Posterior vena cava (tissue), 2 donors: ENCODE measurements around the gene ZRANB3. TPM values are rescaled to one million over a fixed set of nuclear protein-coding genes. Genes with fewer than 3 reads are reported as not detected.
"Not testable (repeated sequence)": the region's sequence is repeated elsewhere in the genome, so short reads cannot be mapped to it uniquely, and the experiment has no call there.

ENCODE experiments used
- DNase-seq: peaks from one replicate; pipeline ENCODE4 v3.0.0-alpha.2; 2020; ENCODE audit warnings: low spot score
- intact Hi-C, 2 donors: fragments of 100-400 bp; cut with DNase I; formaldehyde crosslinking; loops; one replicate each; pipeline versions ENCODE4 v1.14.1 to v1.14.2; 2022 to 2023
- total RNA-seq, 2 donors: library from RNA; stranded (reverse); fragmentation: NEBNext Ultra II Directional; extraction: Animal tissue kit (Norgen Biotek cat#: 25700); gene quantifications; one replicate each; pipeline ENCODE4 v1.2.1, GENCODE V29; 2021
- donor health status: DM: yes; HTN: yes; CAD: no.
- donor health status: DM: yes; HTN: yes; CAD: no.

ZRANB3 gene
- total RNA-seq, 2 donors from 2014 or later, result 5.7 to 6.0 TPM

DNA sequence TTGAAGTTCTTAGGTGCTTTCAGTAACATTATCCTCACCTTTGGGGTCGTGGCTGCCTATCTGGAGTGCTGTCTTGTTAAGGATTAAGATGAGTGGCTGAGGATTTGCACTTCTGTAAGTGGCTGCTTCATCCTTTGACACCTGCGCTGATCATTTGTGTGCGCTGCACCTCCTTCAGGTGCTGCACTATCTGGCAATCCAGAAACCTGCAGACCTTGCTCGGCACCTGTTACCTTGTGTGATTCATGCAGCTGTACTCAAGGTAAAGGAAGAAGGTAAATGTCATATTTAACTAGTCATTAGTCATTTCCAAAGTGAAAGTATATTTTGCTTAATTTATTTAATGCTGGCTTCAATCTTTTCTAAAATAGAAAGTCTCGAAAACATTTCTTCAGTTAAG lies 368.6 kb downstream of the ZRANB3 start:
- DNase-seq, result no peak
- intact Hi-C loops, result no loop called here

DNA sequence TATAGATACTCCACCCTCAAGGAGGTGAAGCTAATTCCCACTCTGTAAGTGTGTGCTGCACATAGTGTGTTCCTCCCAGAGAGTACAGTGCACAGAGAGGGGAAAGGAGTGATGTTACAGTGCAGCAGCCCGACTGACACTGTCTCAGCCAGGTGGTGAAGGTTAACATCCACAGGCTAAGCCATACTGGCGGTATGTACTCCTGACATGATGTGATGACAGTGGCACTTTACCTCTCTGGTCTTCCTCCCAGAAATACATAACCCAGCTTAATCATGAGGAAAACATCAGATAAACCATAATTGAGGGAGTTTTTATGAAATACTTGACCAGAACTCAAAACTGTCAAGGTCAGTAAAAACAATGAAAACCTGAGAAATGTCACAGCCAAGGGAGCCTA lies 371.8 kb downstream of the ZRANB3 start:
- intact Hi-C loops, result no loop called here
- DNase-seq, result no peak

DNA sequence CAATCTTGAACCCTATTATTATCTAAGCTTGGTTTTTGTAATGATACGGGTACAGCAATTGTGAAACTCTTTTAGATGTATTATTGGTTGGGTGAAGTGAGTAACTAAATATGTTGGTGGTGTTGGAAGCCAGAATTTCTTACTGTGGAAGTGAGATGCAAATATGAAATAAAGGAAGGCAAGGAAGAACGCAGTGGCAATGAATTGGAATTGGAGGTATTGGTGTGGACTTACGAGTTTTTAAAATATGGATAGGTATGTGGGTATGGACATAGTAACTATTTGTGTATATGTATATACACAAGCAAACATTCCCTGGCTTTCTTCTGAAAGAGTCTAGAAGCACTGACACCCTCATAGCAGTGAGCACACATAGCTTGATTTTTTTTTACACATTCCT lies 373.2 kb downstream of the ZRANB3 start:
- intact Hi-C loops, result no loop called here
- no peak for DNase-seq

DNA sequence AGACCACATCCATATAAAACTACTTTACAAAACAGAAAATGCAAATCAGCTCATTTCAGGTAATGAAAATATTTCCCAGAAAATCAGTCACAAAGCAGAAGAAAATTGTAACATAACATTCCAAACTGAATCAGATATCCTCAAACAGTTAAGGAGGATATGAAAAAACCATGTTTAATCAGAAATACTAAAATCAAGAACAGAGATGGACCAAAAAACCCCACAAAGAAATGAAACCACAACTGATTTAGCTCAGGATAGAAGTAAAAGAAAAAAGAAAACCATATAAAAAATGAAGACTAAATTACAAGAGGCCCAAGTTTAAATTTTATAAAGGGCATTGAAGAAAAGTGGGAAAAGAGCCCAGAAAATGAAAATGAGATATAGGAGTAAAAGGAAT lies 376.1 kb downstream of the ZRANB3 start:
- intact Hi-C loops, result no loop called here
- DNase-seq, result no peak

DNA sequence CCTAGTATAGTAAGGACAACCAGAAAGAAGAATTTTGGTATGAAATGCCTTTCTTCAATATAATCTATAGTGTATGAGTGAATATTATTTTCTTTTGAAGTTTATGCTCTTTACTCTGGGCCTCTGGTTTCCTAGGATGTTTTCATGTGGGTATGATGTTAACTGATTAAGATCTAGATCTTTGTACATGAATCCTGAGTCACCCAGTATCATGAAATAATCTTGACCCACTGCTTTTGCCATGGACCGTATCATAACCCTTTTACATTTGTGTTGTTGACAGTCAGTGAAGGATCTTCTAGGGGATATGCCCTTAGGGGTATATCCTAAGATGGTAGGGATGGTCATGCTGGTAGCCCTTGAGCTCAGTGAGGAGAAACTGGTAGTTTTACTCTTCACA lies 378.7 kb downstream of the ZRANB3 start:
- DNase-seq, result no peak
- intact Hi-C loops, result no loop called here

DNA sequence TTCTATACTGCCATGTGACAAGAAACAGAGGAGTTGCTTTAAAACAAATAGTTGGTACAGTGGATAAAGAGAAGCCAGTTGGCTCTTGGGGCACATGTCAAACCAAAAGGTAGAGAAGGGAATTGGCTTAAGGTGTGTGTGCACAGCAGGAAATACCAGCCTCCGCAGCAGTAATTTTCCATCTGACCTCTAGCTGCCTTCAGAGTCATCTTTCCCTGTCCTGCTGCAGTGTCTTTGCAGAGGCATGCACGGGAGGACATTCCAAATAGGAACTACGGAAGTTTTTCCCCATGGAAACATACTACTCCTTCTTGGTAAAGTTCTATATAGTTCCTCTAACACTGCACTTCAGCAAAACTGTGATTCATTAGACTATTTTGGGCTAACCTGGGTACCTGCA lies 379.4 kb downstream of the ZRANB3 start:
- DNase-seq, result no peak
- intact Hi-C loops, result no loop called here

DNA sequence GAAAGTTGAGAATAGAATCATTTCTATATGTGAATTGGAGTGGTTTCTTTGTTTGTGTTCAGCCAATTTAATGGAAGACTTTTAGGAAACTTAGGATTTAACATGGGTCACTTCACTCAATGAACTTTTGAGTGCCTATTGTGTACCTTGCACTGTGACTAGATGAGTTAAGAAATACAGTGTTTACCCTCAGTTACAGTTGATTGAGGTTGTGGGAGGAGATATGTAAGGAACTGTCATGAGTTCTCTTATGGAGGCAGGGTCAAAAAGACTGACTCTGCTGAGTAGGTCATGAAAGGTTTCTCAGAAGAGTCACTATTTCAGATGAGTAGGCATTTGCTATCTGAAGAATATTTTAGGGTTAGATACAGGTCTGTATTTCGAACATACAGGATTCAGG lies 380.3 kb downstream of the ZRANB3 start:
- no peak for DNase-seq
- intact Hi-C loops, result no loop called here

DNA sequence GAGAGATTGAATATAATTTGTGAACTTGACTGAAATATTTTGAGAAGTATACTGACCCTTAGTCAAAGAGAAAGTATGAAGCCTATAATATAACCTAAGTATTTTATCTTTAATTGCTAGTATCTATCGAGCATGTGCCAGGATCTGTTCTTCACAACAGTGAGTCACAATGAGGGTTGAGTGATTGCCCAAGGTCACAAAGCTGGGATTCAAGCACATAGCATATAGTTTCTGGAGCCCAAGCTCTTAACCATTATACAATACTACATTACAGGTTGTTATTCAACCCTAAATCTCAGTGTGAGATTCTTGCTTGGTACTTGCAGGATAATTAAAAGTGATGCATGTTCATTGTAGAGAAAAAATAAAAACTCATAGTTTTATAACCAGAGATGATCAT lies 381.8 kb downstream of the ZRANB3 start:
- no peak for DNase-seq
- intact Hi-C loops, result no loop called here

DNA sequence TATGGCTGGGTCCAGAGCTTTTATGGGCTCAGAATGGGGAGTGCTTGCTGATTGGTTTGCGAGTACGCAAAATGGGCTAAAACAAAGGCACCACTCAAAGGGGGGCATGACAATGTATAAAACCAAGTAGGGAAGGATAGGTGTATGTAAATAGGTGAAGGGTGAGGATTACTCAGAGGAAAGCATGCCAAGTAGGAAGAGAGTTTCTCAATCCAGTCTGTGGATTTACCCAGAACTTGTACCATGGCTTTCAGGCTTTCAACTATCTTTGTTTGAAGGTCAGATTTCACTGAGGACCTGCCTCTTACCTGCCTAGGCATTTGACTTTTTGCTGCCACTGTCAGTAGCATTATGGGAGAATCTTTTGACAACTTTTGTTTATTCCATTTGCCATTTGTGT lies 386.7 kb downstream of the ZRANB3 start:
- intact Hi-C loops, result no loop called here
- no peak for DNase-seq

DNA sequence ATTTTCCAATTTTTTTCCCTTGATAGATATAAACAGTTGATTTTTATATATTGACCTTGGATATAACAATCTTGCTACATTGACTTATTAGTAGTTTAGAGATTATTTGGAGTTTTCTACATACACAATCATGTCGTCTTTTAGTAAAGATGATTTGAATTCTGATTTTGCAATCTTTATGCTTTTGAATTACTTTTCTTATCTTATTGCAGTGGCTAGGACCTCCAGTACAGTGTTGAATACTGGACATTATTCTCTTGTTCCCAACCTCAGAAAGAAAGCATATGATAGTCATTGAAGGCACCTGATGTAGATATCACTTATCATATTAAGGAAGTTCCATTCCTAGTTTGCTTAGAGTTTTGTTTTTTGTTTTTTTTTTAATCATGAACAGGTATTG lies 388.7 kb downstream of the ZRANB3 start:
- intact Hi-C loops, result no loop called here
- DNase-seq, result no peak

DNA sequence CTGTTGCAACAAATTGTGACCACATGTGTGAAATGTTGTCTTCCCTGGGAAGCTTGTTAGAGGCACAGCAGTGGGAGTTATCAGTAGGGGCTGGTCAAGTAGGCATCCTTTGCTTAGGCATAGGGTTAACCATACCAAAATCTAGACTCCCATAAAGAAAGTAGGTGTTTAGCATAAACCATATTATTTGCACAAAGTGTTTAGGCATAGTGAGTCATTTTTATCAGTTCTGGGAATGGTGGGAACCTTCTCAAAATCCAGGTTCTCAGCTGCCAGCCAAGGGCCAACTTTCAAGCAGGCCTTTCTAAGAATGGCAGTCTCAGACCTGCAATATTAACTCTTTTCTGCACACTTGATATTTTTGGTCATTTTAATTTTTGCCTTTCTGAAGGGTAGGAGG lies 390.4 kb downstream of the ZRANB3 start:
- intact Hi-C loops, result no loop called here
- DNase-seq, result no peak

DNA sequence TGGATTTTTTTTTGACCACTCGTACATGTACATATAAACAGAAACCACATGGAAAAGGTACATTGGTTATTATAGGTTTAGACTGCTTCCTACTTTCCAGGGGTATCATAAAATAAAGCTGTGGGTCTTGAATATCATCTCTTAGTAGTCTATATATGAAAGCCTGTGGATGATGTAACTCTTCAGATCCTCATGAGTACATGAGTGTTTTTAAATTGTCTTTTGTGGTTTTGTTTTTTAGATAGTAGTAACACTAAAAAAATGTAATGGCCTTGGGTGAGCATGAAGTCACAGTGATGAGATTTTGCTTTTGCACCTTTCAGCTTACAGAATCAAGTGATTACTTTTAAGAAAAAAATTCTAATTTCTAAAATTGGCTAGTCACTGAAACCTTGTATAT lies 398.7 kb downstream of the ZRANB3 start:
- DNase-seq, result no peak
- intact Hi-C loops, result no loop called here

DNA sequence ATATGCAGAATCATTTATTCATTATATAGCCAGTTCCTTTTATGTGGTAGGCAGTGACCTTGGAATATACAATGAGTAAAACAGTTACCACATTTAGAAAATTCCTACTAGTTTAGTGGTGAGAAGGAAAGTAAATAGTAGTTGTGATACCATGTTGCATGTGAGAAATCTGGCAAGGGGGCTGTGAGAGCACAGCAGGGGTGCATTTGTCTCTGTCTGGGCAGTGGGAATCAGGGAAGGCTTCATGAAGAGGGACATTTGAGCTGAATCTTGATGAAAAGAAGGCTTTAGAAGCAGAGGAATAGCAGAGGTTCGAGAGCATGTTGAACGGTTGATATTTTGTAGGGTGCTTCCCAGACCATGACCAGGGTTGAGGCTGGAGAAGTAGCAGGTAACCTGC lies 400.3 kb downstream of the ZRANB3 start:
- DNase-seq, result no peak
- intact Hi-C loops, result no loop called here

DNA sequence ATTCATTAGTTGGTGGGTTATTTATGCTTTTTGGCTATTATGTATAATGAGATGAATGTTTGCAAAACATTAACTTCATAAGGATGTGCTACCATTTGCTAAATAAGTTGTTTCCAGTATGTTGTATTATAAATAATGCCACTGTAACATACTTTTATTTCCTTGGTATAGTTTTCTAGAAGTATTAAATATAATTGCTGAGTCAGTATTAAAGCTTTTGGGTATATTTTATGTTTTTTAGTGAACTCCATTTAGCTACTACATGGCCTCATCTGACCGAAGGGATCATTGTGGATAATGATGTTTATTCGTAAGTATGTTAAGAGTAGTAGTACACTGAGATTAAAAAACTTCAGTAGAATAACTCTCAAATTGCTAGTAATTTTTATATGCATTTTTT lies 405.1 kb downstream of the ZRANB3 start:
- no peak for DNase-seq

DNA sequence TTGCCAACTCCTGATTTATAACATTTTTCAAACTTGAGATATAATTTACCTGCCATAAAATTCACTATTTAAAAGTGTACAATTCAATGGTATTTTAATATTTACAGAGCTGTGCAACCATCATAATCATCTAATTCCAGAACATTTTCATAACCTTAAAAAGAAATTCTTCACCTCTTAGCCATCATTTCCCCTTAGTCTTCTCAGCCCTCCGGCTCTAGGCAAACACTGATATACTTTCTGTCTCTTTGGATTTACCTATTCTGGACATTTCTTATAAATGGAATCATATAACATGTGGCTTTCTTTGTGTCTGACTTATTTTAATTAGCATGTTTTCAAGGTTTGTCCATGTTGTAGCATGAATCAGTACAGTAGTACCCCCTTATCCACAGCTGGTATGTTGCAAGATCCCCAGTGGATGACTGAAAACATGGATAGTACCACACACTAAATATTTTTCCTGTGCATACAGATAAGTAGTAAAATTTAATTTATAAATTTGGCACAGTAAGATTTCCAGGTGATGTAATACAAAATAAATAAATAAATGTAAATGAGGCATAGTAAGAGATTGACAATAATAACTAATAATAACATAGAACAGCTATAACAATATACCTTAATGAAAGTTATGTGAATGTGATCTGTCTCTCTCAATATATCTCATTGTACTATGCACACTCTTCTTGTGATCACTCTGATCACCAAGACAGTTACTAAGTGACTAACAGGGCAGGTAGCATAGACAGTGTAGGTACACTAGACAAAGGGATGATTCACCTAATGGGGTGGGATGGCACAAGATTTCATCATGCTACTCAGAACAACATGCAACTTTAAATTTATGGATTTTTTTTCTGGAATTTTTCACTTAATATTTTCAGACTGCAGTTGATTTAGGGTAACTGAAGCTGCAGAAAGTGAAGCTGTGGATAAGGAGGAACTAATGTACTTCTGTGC lies 405.8 kb downstream of the ZRANB3 start:
- no peak for DNase-seq
- intact Hi-C loops, result no loop called here

More for the DNA sequence above, 405.1 kb downstream of the ZRANB3 start:
- intact Hi-C loops, result no loop called here

DNA sequence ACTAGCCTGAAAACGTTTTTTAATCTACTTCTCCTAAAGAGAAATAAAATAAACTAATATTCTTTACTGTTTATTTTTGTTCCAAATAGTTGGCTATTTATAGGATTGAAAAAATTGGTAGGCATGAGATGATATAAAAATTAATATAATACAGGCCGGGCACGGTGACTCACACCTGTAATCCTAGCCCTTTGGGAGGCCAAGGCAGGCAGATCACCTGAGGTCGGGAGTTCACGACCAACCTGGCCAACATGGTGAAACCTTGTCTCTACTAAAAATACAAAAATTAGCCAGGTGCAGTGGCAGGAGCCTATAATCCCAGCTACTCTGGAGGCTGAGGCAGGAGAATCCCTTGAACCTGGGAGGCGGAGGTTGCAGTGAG lies 409.4 kb downstream of the ZRANB3 start:
- intact Hi-C loops, DNase-seq: not testable (repeated sequence)

DNA sequence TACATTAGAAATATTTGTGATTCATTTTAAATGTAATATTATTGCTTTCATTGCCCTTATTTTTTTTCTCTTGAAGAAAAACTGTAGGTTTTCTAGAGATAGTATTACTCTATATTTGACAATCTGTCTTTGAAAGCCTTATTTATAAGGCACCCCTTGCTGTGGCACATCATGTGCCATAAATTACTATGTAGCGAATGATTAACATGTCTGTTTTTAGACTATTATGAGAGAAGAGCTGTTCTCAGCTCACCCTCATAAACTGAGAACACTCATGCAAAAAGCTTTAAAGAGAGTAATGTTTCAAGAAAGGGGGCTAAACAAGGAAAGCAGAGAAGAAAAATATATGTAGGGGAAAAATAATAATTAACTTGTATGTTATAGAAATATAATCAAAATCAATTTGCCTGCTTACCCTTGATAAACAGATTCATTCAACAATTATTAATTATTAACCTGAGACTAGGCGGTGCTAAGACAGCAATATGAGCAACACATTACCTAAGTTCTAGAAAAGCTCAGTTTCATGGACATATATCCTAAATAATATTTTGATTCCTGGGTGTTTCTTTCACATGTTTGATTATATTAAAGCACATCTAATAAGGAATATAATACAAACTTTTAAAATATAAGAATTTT lies 409.9 kb downstream of the ZRANB3 start:
- DNase-seq, result no peak
- intact Hi-C loops, result no loop called here

DNA sequence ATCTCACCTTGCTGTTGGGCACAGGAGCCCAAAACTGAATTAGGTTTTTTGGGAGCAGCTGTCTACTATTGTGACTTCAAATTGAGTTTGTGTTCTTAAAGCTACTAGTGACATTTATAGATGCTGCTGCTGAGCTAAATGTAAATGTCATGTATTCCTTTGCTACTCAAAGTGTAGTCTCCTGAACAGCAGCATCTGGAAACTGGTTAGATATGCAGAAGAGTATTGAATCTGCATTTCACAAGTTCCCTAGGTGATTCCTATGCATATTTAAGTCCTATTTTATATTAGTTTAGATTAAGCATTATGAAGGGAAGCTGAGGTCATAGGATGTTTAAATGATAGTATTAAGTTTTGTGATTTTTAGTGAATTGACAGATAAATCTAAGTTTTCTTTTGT lies 411.4 kb downstream of the ZRANB3 start:
- DNase-seq, result no peak
- intact Hi-C loops, result no loop called here

DNA sequence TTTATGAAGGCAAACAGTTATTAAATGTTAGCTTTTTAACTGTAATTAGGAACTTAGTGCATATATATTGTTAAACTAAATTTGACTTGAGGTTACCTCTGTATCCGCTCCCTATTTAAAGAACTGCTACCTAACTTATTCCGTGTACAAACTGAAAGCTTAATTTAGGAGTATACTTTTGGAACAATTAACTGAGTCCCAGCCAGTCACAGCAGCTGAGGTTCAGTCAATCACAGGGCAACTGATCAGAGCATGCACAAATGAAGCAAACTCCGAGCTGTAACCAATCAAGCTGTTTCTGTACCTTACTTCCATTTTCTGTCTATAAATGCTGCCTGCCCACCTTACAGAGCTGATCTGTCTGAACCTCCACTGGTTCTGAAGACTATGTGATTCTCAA lies 417.7 kb downstream of the ZRANB3 start:
- intact Hi-C loops, result no loop called here
- DNase-seq, result no peak

DNA sequence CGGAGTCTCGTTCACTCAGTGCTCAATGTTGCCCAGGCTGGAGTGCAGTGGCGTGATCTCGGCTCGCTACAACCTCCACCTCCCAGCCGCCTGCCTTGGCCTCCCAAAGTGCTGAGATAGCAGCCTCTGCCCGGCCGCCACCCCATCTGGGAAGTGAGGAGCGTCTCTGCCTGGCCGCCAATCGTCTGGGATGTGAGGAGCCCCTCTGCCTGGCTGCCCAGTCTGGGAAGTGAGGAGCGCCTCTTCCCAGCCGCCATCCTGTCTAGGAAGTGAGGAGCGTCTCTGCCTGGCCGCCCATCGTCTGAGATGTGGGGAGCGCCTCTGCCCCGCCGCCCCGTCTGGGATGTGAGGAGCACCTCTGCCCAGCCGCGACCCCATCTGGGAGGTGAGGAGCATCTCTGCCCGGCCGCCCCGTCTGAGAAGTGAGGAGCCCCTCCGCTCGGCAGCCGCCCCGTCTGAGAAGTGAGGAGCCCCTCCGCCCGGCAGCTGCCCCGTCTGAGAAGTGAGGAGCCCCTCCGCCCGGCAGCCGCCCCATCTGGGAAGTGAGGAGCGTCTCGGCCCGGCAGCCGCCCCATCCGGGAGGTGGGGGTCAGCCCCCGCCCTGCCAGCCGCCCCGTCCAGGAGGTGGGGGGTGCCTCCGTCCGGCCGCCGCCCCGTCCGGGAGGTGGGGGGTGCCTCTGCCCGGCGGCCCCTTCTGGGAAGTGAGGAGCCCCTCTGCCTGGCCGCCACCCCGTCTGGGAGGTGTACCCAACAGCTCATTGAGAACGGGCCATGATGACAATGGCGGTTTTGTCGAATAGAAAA lies 425.3 kb downstream of the ZRANB3 start:
- DNase-seq, intact Hi-C loops: not testable (repeated sequence)
